Measurements from ENCODE around the gene ITGB7.
"Not testable (repeated sequence)": the region's sequence is repeated elsewhere in the genome, so short reads cannot be mapped to it uniquely, and the experiment has no call there.

ITGB7 gene

GRCh38 chr12:53194973-53195372 lies 12.1 kb downstream of the ITGB7 start:
- DNase-seq: no peak

DNA sequence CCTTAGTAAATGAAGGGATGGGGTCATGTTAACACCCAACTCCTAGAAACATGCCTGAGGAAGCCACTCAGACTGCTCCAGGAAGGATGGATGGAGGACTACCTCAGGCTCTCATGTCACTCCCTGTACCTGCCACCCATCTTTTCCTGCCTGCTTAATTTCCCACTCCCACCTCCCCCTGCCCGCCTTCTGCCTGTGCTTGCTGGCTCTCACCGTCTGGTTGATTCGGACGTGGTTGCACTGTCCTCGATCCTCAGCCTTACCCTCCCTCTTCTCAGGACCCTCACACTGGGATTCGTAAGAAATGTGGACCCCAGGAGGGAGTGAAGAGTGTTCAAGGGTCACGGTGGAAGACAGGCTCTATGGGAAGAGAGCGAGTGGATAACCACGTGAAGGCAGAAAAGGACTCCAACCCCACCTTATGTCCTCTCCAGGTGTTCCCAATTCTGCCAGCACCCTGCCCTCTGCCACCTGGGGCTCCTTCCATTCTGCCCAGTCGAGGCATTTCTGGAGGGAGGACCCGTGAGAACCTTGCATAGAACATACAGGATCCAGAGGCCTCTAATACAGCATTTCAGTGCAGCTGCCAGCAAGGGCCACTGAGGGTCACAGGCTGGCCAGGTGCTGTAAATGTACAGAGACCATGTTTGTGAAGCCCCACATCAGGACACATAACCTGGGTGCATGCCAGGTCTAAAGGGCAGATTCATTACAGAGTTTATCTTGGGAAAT lies 12.9 kb downstream of the ITGB7 start:
- no peak for DNase-seq

GRCh38 chr12:53193040-53193439 lies 14.0 kb downstream of the ITGB7 start:
- DNase-seq: no peak

DNA sequence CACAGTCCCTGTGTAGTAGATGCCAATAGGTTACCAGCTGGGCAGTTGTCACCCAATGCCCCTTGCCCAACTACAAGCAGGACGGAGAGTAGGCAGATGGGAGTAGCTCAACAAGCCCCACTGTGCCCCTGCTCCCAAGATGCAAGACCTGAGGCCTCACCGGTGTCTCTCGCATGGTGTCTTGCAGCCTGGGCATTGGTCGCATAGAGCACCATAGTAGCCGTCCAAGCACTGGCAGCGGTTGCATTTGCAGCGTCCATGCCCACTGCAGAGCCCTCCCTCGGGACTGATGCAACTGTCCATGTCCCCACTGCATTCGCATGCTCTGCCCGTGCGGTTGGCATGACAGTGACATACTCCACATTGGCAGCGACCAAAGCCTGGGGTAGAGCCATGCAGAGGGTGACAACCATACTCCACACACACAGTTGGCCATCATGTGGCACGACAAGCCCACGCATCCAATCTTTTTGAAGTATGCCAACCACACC lies 14.5 kb downstream of the ITGB7 start:
- DNase-seq: no peak

DNA sequence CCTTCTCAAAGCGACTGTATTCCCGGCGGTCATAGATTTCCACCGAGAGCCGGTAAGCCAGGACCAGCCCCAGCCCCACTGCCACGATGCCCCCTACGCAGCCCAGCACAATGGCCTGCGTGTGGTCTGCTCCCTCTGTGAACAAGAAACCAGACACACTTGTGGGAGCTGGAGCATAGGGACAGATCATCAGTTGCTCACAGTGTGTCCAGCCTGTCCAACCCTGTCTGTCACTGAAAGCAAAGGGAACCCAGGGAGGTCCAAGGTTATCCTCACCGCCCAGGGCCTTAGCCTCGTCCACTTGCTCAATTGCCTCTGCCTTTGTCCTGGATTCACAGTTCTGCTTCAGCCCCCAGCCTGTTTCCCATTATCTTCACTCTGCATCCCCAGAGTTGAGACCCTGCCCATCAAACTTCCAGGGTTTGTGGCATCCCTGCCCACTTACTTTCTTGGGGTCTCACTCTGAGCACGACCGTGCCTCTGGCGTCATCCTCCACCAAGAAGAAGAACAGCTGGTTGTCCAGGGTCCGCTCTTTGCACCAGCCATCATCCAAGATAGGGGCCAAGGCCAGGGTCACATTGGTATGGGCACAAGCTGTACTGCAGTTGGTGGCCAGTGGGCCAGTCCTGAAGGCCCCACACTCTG lies 15.0 kb downstream of the ITGB7 start:
- no peak for DNase-seq

GRCh38 chr12:53191096-53191884 lies 15.8 kb downstream of the ITGB7 start:
- no peak for DNase-seq

- peak; percentile 51 for DNase-seq
These were observed 16.8 kb downstream of the ITGB7 start for GRCh38 chr12:53190108-53190729.

DNA sequence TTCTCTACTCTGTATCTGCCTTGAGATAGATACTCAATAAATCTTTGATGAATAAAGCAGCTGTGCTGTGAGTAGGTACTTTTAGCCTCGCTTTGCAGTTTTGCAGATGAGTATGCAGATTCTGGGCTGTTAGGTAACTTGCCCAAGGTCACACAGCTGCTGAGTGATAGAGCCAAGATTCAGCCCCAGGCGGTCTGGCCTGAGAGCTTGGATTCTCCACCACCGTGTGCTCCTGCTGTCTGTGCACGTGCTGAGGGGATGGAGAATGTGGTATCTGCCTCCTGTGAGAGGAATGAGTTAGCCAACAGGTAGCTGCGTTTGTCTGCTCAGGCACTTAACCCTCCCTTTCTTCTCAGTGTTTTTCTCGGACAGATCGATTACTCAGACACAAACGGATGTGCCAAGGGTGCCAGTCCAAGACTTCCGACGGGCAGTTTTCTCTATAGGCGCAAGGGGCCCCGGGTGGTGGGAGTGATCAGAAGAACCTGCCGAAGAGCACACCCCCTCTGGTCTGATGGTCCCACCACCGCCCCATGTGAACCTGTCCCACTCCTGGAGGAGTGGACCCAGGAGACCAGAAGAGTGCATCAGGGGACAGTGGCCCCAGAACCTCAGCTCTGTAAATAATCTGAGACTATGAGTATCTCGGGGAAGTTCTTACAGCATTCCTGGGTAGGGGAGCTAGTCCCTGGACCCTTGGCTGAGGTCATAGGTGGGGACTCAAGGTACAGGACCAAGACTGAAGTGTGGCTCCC lies 19.7 kb downstream of the ITGB7 start:
- DNase-seq: no peak

DNA sequence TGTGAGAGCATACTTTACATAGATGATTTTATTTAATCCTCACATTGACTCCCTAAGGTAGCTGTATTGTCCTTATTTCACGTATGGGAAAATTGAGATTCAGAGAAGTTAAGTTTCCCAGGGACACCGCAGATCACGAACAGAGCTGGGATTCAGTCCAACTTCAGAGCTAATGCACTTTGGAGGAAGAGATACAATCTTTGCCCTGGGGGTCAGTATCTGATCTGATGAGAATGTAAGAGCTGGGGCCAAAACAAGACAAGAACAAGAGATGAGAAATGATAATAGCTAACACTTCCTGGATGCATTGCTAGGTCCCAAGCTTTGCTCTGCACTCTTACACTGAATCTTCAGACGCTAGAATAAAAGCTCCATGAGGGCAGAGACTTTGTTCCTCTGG lies 20.3 kb downstream of the ITGB7 start:
- DNase-seq: no peak

DNA sequence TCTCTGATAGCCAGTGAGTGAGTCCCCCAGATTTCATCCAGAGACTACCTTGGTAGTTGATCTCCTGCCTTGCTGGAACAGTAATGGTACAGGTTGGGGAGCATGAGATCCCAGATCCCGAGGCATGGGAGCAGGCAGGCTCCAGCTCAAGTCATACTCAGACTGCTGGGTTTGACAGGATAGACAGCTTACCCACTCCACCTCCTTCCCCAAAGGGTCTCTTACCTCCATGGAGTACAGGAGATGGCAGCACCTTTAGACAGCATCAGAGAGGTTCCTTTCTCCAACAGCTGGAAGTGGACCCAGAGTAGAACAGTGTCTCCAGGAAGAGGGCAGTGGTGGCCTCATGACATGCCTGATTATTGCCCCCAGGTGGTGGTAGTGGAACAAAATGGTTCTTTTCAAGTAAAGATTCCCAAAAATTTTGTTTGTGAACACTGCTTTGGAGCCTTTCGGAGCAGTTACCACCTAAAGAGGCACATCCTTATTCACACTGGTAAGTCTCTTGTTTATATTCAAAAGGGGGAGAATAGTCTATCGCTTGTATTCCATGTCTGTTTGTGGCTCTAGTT lies 21.4 kb downstream of the ITGB7 start:
- DNase-seq: no peak

GRCh38 chr12:53184828-53185227 lies 22.2 kb downstream of the ITGB7 start:
- no peak for DNase-seq

DNA sequence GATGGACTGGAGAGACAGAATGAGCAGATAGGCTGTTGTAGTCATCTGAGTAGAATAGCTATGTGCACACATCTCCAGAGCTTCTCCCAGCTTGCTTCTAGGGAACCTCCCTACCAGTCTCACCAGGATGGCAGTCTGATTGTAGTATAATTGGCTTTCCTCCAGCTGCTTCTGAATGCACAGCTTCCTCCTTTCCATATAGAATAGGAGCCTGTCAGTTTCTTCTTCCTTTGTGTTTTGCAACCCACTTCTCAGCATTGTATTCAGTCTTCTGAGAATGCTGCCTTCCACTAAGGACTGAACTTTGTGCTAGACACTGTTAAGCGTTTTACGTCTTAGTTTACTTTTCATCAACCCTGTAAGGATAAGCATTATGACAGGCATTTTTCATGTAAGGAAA lies 24.1 kb downstream of the ITGB7 start:
- DNase-seq: no peak

GRCh38 chr12:53181935-53182334 lies 25.1 kb downstream of the ITGB7 start:
- DNase-seq: no peak

GRCh38 chr12:53180931-53181645 lies 26.0 kb downstream of the ITGB7 start:
- peak; percentile 67 for DNase-seq

- peak; percentile 99 for DNase-seq
These were observed 26.7 kb downstream of the ITGB7 start, which contains the start of the genes CSAD and ZNF740 for GRCh38 chr12:53180220-53180930. Gene CSAD (minus strand): TSS chr12:53180925. CDS start chr12:53173470, 7,455 bp downstream. Gene ZNF740 (plus strand): TSS chr12:53180722. CDS start chr12:53181984, 1,262 bp downstream.

DNA sequence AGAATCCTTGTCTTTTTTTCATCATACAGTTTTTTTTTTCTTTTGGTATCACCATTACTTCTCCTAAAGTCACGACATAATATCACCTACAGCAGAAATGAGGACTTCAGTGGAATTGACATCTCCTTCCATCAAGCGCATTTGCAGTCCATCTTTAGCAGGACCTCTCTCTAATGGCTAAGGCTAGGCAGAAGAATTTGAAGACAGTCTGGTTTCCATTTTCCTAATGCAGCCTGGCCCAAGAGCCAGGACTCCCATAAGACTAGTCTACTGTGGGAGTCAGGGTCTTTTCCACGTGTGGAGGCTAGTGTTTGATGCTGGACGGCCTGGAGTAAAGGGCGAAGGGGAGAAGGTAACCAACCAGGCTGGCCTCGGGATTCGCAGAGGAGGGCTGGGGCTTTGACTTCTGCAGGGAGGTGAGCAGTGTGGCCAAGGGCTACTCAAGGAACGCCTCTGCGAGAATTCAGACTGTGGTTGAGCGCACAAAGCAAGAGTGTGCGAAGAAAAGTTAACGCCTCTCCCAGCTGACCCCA lies 27.3 kb downstream of the ITGB7 start:
- peak; percentile 17 for DNase-seq

DNA sequence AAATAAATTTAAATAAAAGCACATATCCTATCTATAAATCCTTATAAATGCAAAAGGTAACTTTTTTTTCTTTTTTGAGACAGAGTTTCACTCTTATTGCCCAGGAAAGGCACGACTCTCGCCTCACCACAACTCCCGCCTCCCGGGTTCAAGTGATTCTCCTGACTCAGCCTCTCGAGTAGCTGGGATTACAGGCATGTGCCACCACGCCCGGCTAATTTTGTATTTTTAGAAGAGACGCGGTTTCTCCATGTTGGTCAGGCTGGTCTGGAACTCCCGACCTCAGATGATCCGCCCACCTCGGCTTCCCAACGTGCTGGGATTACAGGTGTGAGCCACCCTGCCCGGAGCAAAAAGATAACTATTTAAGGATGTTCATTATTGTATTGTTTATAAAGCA lies 28.2 kb downstream of the ITGB7 start:
- not testable (repeated sequence) for DNase-seq

- not testable (repeated sequence) for DNase-seq
These were observed 29.6 kb downstream of the ITGB7 start for GRCh38 chr12:53177447-53177846.

DNA sequence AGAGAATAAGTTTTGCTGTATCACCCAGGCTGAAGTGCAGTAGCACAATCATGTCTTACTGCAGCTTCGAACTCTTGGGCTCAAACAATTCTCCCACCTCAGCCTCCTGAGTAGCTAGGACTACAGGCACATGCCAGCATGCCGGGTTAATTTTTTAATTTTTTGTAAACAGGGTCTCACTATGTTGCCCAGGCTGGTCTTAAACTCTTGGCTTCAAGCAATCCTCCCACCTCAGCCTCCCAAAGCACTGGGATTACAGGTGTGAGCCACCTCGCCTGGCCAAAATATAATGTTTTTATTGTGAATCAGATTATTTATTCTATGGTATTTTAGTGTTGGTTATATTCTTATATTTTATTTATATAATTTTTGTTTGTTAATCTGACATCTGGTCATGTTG lies 30.3 kb downstream of the ITGB7 start:
- DNase-seq: no peak

DNA sequence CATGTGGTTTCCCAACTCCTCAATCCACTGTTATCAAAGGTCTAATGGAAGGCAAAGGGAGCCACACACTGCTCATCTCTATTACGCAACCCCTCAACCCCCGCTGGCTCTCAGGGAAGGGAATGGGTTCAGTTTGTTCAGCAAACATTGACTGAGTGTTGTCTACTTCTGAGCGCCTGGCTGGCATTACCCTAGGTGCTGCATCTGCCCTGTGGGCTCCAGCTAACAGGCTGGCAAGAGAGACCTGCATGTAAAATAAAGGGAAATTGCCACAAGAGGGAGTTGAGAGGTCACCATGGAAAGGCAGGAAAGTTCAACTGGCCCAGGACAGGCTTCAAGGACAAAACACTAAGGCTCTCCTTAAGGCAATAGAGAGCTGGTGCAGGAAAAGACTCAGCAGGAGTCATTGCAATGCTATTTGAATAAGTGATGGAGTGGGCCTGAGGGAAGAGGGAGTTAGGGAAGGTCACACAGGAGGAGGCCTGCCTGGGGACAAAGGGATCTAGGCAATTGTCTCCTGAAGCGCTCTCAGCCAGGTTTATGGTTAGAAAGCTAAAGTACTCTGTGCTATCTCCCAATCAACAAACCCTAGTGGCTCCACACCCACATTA lies 32.1 kb downstream of the ITGB7 start:
- peak; percentile 63 for DNase-seq

All from HCEC 1CT (cell line).